Transverse colon (tissue), 4 donors: ENCODE results near the gene PLEKHA7. TPM values are rescaled to one million over a fixed set of nuclear protein-coding genes. Genes with fewer than 3 reads are reported as not detected.

ENCODE experiments used
- DNase-seq: peaks from one replicate; pipeline ENCODE4 v3.0.0-alpha.2; 2019
- H3K27ac ChIP-seq, 4 donors: fragments of 200-600 bp; sonication (generic); 2 replicates each; pipeline ENCODE4 v1.5.1; 2016 to 2018; ENCODE audit warnings: inconsistent platforms in 4 of 4
- H3K27me3 ChIP-seq: fragments of 200-600 bp; sonication (generic); 2 replicates; pipeline ENCODE4 v1.5.1; 2017; ENCODE audit warnings: inconsistent platforms
- H3K36me3 ChIP-seq, 4 donors: fragments of 200-600 bp; sonication (generic); 2 replicates each; pipeline ENCODE4 v1.5.1; 2017 to 2019; ENCODE audit warnings: inconsistent platforms in 4 of 4
- H3K4me1 ChIP-seq, 4 donors: fragments of 200-600 bp; sonication (generic); 2 replicates each; pipeline ENCODE4 v1.5.1; 2017 to 2020; ENCODE audit warnings: inconsistent platforms in 4 of 4
- H3K4me3 ChIP-seq, 4 donors: fragments of 200-600 bp; sonication (generic); 1 replicate in 1 of 4; 2 replicates in 3 of 4; pipeline versions ENCODE4 v1.5.1 to v1.6.1; 2017 to 2019; ENCODE audit warnings: inconsistent platforms in 4 of 4
- H3K9me3 ChIP-seq, 2 donors: fragments of 200-600 bp; sonication (generic); 2 replicates each; pipeline ENCODE4 v1.5.1; 2017 to 2019; ENCODE audit warnings: inconsistent platforms in 2 of 2
- EP300 ChIP-seq: sonication (generic); formaldehyde crosslinking; IDR thresholded peaks from one replicate; pipeline ENCODE4 v1.6.1; 2017; ENCODE audit warnings: antibody characterized with exemption, low read depth
- POLR2A ChIP-seq: fragments of 450-650 bp; IDR thresholded peaks from one replicate; pipeline ENCODE4 v1.6.1; 2016; ENCODE audit warnings: antibody characterized with exemption, mild to moderate bottlenecking, moderate library complexity
- POLR2AphosphoS5 ChIP-seq, 3 donors: sonication (generic); formaldehyde crosslinking; IDR thresholded peaks; one replicate each; pipeline ENCODE4 v1.6.1; 2016; ENCODE audit warnings: antibody characterized with exemption in 3 of 3
- WGBS, 2 donors: methylation state at CpG; one replicate each; pipeline ENCODE4 v1.1.5; 2018; ENCODE audit warnings: low coverage in 1 of 2; 5-methylcytosine and 5-hydroxymethylcytosine counted together
- in situ Hi-C, 4 donors: fragments of 200-750 bp; cut with MboI; loops; one replicate each; pipeline versions ENCODE4 v1.15.0 to v1.15.1; 2017; ENCODE audit warnings: low sequenced_read_pairs in 3 of 4, low pct_ligation_motif_present in 1 of 4, low pct_unique_long_range_greater_than_20kb in 1 of 4
- intact Hi-C: fragments of 100-400 bp; cut with DNase I; formaldehyde crosslinking; loops from one replicate; pipeline ENCODE4 v1.15.1; 2023; ENCODE audit warnings: low total_unique reads
- total RNA-seq, 4 donors: library from RNA; depleted of rRNA; stranded (reverse); fragments of >200 nt; gene quantifications; one replicate each; pipeline ENCODE4 v1.1.0, GENCODE V29; 2016
- TF ChIP-seq, protein P1 (sequence below), 5 experiments: fragments of 200-600 bp in 3 of 5; fragments of 450-650 bp in 2 of 5; sonication (generic) in 3 of 5; IDR thresholded peaks; 1 replicate in 2 of 5; 2 replicates in 3 of 5; pipeline ENCODE4 v1.5.1; 2016 to 2017; ENCODE audit warnings: antibody characterized with exemption in 5 of 5, inconsistent platforms in 3 of 5, mild to moderate bottlenecking in 2 of 5, moderate library complexity in 1 of 5

Gene PLEKHA7
- total RNA-seq, 4 donors from 2014 or later = 109 to 243 (median 114) TPM

DNA sequence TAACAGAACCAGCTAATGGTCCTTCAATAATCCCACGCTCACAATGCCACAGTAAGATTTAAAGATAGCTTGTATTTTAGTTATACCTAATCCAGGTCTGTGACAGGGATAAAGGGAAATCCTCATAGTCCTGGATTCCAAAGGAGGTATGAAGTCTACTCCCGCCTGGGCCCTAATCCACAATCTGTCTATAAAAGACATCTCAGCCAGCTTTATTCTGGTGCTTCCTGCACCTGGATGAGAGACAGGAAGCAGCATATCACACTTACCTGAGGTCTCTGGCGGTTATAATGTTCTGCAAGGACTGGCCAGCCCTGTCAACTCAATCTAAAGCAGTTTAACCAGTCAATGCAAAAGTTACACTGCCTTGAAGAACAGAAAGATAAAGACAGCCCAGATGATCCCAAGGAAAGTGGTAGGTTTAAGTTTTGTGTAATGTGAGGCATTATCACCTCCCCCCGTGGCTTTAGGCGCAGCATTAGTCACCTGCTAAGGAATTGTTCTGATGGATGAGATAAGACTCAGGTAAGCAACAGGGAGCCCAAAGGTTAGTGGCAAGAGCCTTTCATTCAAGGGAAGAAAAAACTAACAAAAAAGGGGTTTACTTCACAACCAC lies 57.6 kb downstream of the PLEKHA7 start:
- WGBS, 2 donors = 31 to 63% methylated on average over 3 to 5 of the region's 5 CpGs
- TF ChIP-seq POLR2A (no peak), EP300 (no peak), POLR2AphosphoS5 (IDR thresholded peaks at IDR 0.05) (no peak)
- TF ChIP-seq, protein P1, sequence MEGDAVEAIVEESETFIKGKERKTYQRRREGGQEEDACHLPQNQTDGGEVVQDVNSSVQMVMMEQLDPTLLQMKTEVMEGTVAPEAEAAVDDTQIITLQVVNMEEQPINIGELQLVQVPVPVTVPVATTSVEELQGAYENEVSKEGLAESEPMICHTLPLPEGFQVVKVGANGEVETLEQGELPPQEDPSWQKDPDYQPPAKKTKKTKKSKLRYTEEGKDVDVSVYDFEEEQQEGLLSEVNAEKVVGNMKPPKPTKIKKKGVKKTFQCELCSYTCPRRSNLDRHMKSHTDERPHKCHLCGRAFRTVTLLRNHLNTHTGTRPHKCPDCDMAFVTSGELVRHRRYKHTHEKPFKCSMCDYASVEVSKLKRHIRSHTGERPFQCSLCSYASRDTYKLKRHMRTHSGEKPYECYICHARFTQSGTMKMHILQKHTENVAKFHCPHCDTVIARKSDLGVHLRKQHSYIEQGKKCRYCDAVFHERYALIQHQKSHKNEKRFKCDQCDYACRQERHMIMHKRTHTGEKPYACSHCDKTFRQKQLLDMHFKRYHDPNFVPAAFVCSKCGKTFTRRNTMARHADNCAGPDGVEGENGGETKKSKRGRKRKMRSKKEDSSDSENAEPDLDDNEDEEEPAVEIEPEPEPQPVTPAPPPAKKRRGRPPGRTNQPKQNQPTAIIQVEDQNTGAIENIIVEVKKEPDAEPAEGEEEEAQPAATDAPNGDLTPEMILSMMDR (IDR thresholded peaks at IDR 0.05) = no peak
- Histone ChIP-seq H3K36me3 (no peaks in the 10 kb centered on the region), H3K4me1 (peaks cover 0 to 32% (median 3%) of the 10 kb centered on the region in 4 donors), H3K27me3 (no peaks in the 10 kb centered on the region), H3K9me3 (no peaks in the 10 kb centered on the region), H3K4me3 (no peak overlapping the region), H3K27ac (peak overlapping the region; percentile 35 to 52 (median 44))
- in situ Hi-C loops (no loop called here), intact Hi-C loops (no loop called here)
- no peak for DNase-seq

DNA sequence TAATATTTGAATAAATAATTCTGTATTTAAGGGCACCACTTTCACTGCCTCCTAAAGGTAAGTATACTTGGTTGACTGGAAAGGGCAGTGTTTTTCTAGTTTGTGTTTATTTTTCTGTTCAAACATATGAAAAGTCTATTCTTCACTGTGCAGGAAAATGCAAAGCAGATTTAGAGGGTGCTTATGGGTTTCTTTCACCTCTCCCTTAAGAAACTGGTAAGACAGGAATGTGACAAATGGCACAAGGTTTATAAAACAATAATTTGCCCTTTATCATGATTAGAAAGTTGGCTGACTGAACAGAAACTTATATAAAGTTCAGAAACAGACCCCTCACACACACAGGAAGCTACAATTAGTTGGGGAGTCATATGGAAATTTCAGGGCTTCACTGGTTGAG lies 60.6 kb downstream of the PLEKHA7 start:
- Histone ChIP-seq H3K27ac (no peak overlapping the region), H3K4me1 (peaks cover 0 to 24% (median 3%) of the 10 kb centered on the region in 4 donors)
- in situ Hi-C loops = no loop called here

DNA sequence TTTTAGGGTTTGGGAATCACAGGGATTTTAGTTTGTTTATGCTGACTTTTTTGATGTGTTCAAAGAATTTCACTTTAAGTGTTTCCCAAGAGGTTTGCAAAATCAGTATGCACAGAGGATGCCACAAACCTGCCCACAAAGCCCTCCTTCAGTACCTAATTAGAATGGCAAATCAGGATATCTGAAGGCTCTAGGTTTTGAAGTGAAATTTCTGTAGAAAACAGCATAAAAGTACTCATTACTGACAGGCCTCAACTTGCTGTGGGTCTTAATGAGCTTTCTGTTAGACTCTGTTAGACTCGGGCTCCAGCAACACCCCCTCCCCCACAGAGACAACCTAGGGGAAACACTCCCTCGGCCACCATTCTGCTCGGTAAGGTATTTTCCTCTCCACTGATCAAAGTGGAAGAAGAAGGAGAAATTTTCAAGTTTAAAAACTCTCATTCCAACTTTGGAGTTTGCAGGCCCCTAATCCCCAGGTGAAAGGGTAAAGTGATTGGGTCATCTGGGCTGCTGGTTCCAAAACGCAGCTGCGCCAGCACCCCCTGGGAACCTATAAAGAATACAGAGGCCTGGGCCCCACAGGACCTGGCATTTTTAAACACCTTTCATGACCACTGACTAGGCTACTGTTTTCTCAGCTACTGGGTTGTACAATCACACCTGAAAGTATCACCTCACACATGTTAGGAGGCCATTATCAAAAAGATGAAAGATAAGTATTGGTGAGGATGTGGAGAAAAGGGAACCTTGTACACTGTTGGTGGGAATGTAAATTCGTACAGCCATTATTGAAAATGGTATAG lies 67.5 kb downstream of the PLEKHA7 start:
- no peak for DNase-seq
- 67 to 70% methylated on average over 3 to 6 of the region's 6 CpGs for WGBS, 2 donors
- no peaks in the 10 kb centered on the region for H3K27me3 ChIP-seq
- H3K9me3 ChIP-seq = no peaks in the 10 kb centered on the region
- intact Hi-C loops (no loop called here), in situ Hi-C loops (loop anchor here in 3 of 4 donors (5.0 to 10.0 kb wide), 3 partner anchors 71 to 118 kb away; no protein-coding TSS in a partner anchor)
- no peaks in the 10 kb centered on the region for H3K36me3 ChIP-seq
- H3K4me3 ChIP-seq = no peak overlapping the region
- TF ChIP-seq, protein P1 (IDR thresholded peaks at IDR 0.05) = no peak
- TF ChIP-seq POLR2AphosphoS5 (IDR thresholded peaks at IDR 0.05) = no peak
- no peak for TF ChIP-seq EP300
- no peak for TF ChIP-seq POLR2A
- peaks cover 0 to 10% (median 0%) of the 10 kb centered on the region in 4 donors for H3K4me1 ChIP-seq
- no peak overlapping the region for H3K27ac ChIP-seq

More for the DNA sequence above, 60.6 kb downstream of the PLEKHA7 start:
- Histone ChIP-seq H3K4me3 (no peak overlapping the region), H3K36me3 (no peaks in the 10 kb centered on the region), H3K27me3 (no peaks in the 10 kb centered on the region), H3K9me3 (no peaks in the 10 kb centered on the region)
- TF ChIP-seq POLR2A (no peak), EP300 (no peak), POLR2AphosphoS5 (IDR thresholded peaks at IDR 0.05) (no peak)
- TF ChIP-seq, protein P1 (IDR thresholded peaks at IDR 0.05) = no peak
- no peak for DNase-seq
- intact Hi-C loops = no loop called here

DNA sequence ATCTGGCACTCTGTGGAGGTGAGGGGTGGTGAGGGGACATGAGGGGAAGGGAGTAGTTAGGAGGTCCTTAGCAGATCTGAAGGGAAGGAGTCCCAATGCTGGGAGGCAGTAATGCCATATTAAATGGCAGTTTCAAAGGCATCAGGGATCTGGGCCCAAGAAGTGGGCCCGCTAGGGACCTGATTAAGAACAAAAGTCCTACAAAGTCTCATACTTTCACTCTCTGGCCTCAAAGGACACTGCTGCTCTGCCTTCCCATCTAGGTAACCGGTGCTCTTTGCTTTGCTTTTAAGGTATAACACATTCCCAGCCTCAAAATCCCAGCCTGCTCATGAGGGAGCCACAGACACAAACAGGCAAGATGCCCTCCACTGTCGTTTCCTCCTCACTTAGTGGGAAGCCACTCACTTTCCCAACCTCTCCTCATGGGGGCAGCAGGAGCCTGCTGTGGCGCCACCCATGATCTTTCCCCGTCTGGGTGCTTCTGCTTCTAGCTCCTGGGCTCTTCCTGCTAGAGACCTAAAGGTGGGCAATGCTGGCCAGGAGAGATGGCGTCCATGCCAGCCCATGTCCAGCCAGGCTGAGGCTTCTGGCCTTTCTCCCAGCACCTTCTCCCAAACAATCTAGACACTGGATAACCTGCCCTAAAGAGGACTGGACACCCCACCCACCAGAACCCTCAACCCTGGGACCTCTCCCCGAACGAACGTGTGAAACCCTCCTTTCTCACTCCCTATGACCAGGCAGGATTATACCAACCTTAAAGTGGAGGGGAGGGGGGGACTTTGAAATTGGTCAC lies 68.3 kb downstream of the PLEKHA7 start:
- peaks cover 0 to 10% (median 0%) of the 10 kb centered on the region in 4 donors for H3K4me1 ChIP-seq
- in situ Hi-C loops (loop anchor here in 3 of 4 donors (5.0 to 10.0 kb wide), 3 partner anchors 71 to 119 kb away; no protein-coding TSS in a partner anchor), intact Hi-C loops (no loop called here)
- TF ChIP-seq, protein P1 (IDR thresholded peaks at IDR 0.05) = peak; percentile 47 to 77 (median 69)
- TF ChIP-seq POLR2AphosphoS5 (IDR thresholded peaks at IDR 0.05) = no peak
- H3K27me3 ChIP-seq = no peaks in the 10 kb centered on the region
- peak; percentile 76 for DNase-seq
- H3K36me3 ChIP-seq = no peaks in the 10 kb centered on the region
- no peak overlapping the region for H3K27ac ChIP-seq
- no peaks in the 10 kb centered on the region for H3K9me3 ChIP-seq
- H3K4me3 ChIP-seq = no peak overlapping the region
- 40% methylated on average over 9 of the region's 9 CpGs; no CpG with 5 or more reads in 1 of the 2 donors for WGBS, 2 donors
